NCI-H1417 treated with DMSO at 0.1 percent for 48 hours (cell line): ENCODE results near the gene SNRPE.
"Not testable (repeated sequence)": the region's sequence is repeated elsewhere in the genome, so short reads cannot be mapped to it uniquely, and the experiment has no call there.

Experiments used
- DNase-seq: peaks from one replicate; lab custom pipeline; 2025; lab: John Stamatoyannopoulos, UW

The SNRPE gene

GRCh38 chr1:203861379-203862184 is at the start of gene SNRPE:
Gene SNRPE, plus strand, starts transcription at chr1:203861599. Its CDS starts 61 bp downstream, at chr1:203861660.
- DNase-seq, result peak; percentile 93

DNA sequence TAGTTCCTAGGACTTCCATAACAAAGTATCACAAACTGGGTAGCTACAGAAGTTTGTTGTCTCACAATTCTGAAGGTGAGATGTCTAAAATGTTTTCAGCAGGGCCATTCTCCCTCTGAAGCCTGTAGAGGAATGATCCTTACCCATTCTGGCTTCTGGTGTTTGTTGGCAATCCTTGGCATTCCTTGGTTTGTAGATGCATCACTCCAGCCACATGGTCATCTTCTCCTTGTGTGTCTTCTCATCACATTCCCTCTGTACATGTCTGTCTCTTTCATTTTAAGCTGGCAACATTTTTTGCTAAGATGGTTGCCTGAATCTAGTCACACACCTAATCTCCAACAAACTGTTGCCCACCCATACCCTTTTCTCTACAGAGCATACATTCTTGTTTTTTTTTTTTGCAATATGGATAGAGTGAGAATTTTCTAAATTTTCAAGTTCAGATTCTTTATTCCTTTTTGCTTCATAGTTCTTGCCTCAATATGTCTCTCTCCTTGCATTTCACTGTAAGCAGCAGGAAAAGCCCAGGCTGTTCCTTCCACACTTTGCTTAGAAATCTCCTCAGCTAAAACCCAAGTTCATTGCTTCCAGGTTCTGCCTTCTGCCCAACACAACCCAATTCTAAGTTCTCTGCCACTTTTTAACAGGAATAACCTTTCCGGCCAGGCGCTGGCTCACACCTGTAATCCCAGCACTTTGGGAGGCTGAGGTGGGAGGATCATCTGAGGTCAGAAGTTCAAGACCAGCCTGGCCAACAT is 47.6 kb upstream of the SNRPE start:
- DNase-seq, result no peak

DNA sequence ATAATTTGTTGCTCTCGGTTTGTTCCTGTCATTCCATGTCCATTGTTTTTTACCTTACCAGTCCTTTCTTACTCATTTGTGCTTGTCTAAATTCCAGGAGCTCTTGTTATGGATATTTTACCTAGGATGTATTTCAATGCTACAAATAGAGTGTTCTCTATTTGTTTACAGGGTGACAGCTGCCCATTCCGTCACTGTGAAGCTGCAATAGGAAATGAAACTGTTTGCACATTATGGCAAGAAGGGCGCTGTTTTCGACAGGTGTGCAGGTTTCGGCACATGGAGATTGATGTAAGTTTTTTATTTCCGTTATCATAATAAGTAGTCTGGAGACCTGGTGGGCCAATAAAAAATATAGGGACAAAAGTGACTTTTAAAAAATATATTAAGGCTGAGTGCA is 43.0 kb upstream of the SNRPE start:
- no peak for DNase-seq

DNA sequence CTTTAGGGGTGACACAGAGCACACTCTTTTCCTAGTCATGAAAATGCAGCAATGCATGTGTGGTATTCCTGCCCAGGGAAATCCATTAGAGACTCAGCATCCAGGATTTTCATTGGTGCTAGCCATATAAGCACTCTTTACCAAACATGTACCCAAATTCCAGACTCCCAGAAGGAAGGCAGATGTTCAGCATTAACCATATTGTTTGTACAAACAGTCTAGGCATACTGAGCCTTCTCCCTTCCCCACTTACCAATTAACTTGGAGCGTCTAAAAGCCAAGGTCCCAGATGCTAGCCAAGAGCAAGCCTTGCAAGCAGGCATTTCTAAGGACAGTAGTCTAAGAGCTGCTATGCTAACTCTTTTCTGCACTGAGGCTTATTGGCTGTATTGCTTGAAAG is 38.1 kb upstream of the SNRPE start:
- DNase-seq, result no peak

DNA sequence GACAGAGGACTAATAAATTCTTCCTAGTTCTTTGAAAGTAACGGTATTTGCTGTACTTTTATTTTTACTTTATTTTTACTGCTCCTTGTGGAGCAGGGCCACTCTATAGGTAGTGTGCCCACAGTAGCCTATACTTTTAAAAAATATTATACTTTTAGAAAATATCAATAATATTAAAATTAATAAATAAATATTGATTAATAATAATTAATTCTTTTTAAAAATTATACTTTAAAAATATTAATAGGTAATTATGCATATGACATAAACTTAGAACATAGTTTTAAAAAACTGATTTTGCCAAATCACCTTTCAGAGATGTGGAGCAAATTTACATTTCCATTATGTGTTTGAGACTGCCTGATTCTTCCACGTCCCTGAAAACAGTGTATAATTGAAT is 35.2 kb upstream of the SNRPE start:
- no peak for DNase-seq

DNA sequence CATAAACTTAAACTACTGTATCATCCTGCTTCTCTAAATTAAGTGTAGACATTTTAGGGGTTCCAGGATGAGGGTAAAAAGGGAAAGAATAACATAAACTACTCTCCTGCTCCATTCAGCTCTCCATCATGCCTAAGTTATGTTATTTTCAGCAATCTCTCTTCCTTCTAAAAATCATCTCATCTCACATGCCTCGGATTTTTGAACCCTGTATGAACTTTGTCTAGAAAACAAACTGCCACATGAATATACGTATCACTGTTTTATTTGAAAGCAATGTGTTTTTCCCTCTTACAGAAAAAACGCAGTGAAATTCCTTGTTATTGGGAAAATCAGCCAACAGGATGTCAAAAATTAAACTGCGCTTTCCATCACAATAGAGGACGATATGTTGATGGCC is 33.4 kb upstream of the SNRPE start:
- no peak for DNase-seq

GRCh38 chr1:203828503-203828902 is 32.9 kb upstream of the SNRPE start:
- no peak for DNase-seq

DNA sequence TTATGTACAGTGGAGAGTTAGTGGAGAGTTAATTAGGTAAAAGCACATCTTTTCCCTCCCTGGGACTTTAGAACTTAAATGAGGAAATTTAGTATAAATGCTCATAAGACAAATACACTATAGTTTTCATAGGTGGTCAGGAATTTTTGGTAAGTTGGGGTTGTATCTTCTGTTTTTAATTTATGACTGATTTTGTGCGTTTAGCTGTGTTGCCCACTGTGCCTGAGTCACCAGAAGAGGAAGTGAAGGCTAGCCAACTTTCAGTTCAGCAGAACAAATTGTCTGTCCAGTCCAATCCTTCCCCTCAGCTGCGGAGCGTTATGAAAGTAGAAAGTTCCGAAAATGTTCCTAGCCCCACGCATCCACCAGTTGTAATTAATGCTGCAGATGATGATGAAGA is 32.2 kb upstream of the SNRPE start:
- not testable (repeated sequence) for DNase-seq

GRCh38 chr1:203835476-203835875 is 25.9 kb upstream of the SNRPE start:
- no peak for DNase-seq

GRCh38 chr1:203839081-203839480 is 22.3 kb upstream of the SNRPE start:
- DNase-seq, result no peak

DNA sequence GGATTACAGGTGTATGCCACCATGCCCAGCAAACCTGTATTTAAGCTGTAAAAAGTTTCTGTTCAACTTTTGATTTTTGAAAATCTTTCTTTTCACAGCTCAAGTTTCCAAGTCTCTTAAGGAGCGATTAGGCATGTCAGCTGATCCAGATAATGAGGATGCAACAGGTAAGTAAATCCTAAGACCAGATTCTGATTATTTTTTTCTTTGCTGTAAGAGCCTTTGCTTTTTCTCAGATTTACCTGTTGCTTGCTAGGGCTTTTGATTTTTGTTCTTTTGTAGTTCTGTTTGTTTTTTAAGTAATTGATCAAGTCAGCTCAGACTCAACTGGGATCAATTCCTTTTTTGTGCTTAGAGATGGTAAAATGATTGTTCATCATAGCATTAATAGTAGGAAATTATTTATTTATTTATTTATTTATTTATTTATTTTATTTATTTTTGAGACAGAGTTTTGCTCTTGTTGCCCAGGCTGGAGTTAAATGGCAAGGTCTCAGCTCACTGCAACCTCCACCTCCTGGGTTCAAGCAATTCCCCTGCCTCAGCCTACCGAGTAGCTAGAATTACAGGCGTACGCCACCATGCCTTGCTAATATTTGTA is 21.1 kb upstream of the SNRPE start:
- no peak for DNase-seq

GRCh38 chr1:203842559-203842876 is 18.9 kb upstream of the SNRPE start:
- no peak for DNase-seq

- DNase-seq, result no peak
These were observed 18.0 kb upstream of the SNRPE start for GRCh38 chr1:203843435-203843834.

DNA sequence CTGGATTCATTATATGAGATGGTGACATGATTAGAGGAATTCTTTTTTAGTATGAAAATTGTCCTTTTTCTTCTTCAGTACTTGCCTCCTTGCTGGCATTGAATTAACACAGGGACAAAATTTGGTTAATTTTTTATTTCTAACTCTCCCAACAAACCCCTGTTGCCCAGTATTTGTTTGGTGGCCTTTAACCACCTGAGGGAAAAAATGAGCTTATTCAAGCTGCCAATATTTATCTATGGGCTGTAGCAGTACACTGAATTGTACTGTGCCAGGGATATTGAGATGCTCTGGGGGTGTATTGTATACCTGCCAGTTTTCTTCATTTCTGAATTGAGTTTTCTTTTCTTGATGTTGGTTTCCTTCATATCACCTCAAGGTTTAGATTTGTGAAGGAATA is 8.3 kb upstream of the SNRPE start:
- not testable (repeated sequence) for DNase-seq

DNA sequence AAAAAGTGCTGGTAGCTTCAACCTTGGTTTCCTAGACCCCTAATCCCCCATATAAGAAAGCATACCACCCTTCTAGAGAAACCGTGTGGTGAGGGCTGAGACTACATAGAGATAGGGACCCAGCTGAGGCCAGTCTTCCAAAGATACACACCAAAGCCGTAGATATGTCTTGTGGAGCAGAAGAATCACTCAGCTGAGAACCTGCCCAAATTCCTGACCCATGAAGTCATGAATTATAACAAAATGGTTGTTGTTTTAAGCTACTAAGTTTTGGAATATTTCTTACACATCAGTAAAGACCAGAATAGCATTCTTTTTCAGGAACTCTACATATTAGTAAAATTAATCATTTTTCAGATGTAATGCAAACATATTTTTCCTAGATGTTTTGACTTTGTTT is 3.3 kb upstream of the SNRPE start:
- DNase-seq, result no peak

GRCh38 chr1:203858975-203859374 is 2.4 kb upstream of the SNRPE start:
- DNase-seq, result no peak

- DNase-seq, result no peak
These were observed 888 bp upstream of the SNRPE start for GRCh38 chr1:203860396-203861025.

DNA sequence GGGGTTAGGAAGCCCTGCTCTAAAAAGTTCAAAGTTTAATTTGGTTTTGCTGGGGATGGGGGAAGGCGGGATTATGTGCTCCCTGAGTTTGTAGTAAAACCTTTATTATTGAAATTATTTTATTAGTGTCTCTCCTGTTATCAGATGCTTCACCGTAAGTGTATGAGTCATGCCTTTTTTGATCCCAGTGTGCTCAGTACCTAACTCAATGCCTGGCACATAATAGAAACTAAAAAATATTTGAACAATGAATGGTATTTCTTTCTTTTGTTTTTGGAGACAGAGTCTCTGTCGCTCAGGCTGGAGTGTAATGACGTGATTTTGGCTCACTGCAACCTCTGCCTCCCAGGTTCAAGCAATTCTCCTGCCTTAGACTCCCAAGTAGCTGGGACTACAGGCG is 6.4 kb downstream of the SNRPE start:
- no peak for DNase-seq

GRCh38 chr1:203870245-203870644 is 8.8 kb downstream of the SNRPE start:
- DNase-seq, result no peak

- DNase-seq, result peak; percentile 45
These were observed 9.9 kb downstream of the SNRPE start for GRCh38 chr1:203871114-203871880.

DNA sequence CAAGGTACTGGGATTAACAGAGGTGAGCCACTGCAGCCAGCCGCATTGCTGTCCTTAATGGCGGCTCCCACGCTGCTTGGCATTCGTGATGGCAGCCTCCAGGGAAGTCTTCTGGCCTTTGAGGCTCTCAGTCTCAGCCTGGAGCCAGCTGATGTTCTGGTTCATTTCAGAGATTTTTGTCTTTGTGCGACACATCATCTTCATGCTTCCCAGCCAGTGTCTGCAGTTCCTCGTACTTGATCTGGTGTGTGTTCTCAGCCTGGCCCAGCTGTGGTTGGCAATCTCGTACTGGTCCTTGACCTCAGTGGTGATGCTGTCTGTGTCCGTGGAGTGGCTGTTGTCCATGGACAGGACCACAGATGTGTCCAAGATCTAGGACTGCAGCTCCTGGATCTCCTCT is 11.7 kb downstream of the SNRPE start:
- DNase-seq, result no peak

GRCh38 chr1:203878422-203878821 is 17.0 kb downstream of the SNRPE start:
- no peak for DNase-seq
